Hepatocyte (in vitro differentiated cells): ENCODE data around the gene ZNF77.

ENCODE experiments used
- CTCF ChIP-seq: fragments of 200-600 bp; sonication (generic); IDR thresholded peaks from 2 replicates; pipeline ENCODE4 v1.5.1; 2016; ENCODE audit warnings: antibody characterized with exemption, mild to moderate bottlenecking; ENCODE audit not compliant: poor library complexity
- EZH2phosphoT487 ChIP-seq: fragments of 200-600 bp; sonication (generic); IDR thresholded peaks from one replicate; pipeline ENCODE4 v1.6.1; 2018; ENCODE audit warnings: antibody characterized with exemption, mild to moderate bottlenecking, low read depth, moderate library complexity; ENCODE audit not compliant: unreplicated experiment, severe bottlenecking

- TF ChIP-seq EZH2phosphoT487 (no peak), CTCF (no peak)
Observed at GRCh38 chr19:2993579-2993978, 48.8 kb upstream of the ZNF77 start.
